A673 (cell line): ENCODE results near the gene C16orf82. TPM values are rescaled to one million over a fixed set of nuclear protein-coding genes. Genes with fewer than 3 reads are reported as not detected.

Experiments
- BruUV-seq: library from RNA; stranded (reverse); fragments of 400-500 nt; replicated peaks from 2 replicates; lab custom pipeline; 2021; lab: Mats Ljungman, UMichigan
- CTCF ChIA-PET: fragments of 300-600 bp; sonication (Branson Sonifier 250); formaldehyde crosslinking; loops from one replicate; lab custom pipeline; 2022; ENCODE audit warnings: antibody characterized with exemption; lab: Charles Lee
- POLR2A ChIA-PET: fragments of 300-600 bp; sonication (Branson Sonifier 250); formaldehyde crosslinking; loops from one replicate; lab custom pipeline; 2022; ENCODE audit warnings: antibody characterized with exemption; ENCODE audit not compliant: low non-redundant PET; lab: Charles Lee
- DNase-seq: peaks from one replicate; pipeline ENCODE4 v3.0.0-alpha.2; 2015; ENCODE audit warnings: low spot score
- H3K27ac ChIP-seq: fragments of 200-600 bp; sonication (generic); 2 replicates; pipeline ENCODE4 v1.5.1; 2016; ENCODE audit warnings: mixed run types, low read depth, mild to moderate bottlenecking, mixed read lengths, antibody characterized with exemption, low read length; ENCODE audit not compliant: poor library complexity, severe bottlenecking
- H3K27me3 ChIP-seq: fragments of 200-600 bp; sonication (generic); replicated peaks from 2 replicates; pipeline ENCODE4 v1.6.1; 2017; ENCODE audit warnings: mixed run types, low read depth, mild to moderate bottlenecking, mixed read lengths, antibody characterized with exemption, low read length; ENCODE audit not compliant: insufficient read depth, poor library complexity
- H3K36me3 ChIP-seq: fragments of 200-600 bp; sonication (generic); 2 replicates; pipeline ENCODE4 v1.6.1; 2016; ENCODE audit warnings: mixed run types, mild to moderate bottlenecking, mixed read lengths, antibody characterized with exemption, low read length; ENCODE audit not compliant: insufficient read depth, poor library complexity, severe bottlenecking
- H3K4me1 ChIP-seq: fragments of 200-600 bp; sonication (generic); 2 replicates; pipeline ENCODE4 v1.6.1; 2017; ENCODE audit warnings: mixed run types, mild to moderate bottlenecking, mixed read lengths, antibody characterized with exemption, low read length; ENCODE audit not compliant: insufficient read depth, poor library complexity, severe bottlenecking
- H3K4me3 ChIP-seq: fragments of 200-600 bp; sonication (generic); 2 replicates; pipeline ENCODE4 v1.5.1; 2016; ENCODE audit warnings: low read depth, mixed run types, mild to moderate bottlenecking, mixed read lengths, low read length; ENCODE audit not compliant: poor library complexity, severe bottlenecking
- H3K9me3 ChIP-seq: fragments of 200-600 bp; sonication (generic); 2 replicates; pipeline ENCODE4 v1.6.1; 2016; ENCODE audit warnings: mixed run types, low read depth, mild to moderate bottlenecking, mixed read lengths, antibody characterized with exemption, low read length; ENCODE audit not compliant: poor library complexity, severe bottlenecking
- CTCF ChIP-seq: fragments of 300-800, 200-600 bp; sonication (generic); conservative IDR thresholded peaks from 2 replicates; pipeline ENCODE4 v1.5.1; 2017; ENCODE audit warnings: low read depth, mild to moderate bottlenecking, antibody characterized with exemption, low read length, moderate library complexity, mixed read lengths
- EZH2 ChIP-seq: fragments of 200-600 bp; sonication (generic); IDR thresholded peaks from 2 replicates; pipeline ENCODE4 v1.6.1; 2017; ENCODE audit warnings: borderline replicate concordance, low read depth, mild to moderate bottlenecking, mixed read lengths, antibody characterized with exemption, low read length; ENCODE audit not compliant: poor library complexity, severe bottlenecking
- intact Hi-C: fragments of 100-400 bp; cut with micrococcal nuclease; formaldehyde crosslinking; loops from one replicate; pipeline ENCODE4 v1.10.0; 2022; ENCODE audit not compliant: unreplicated experiment
- total RNA-seq: library from RNA; stranded (reverse); gene quantifications from 2 replicates; pipeline ENCODE4 v1.2.3, GENCODE V29; 2021

Gene C16orf82
- total RNA-seq, 1 experiment from 2014 or later, result not detected

- CTCF ChIA-PET, result no interaction called here
Observed at GRCh38 chr16:27046958-27047518, 19.7 kb upstream of the C16orf82 start.

GRCh38 chr16:27048316-27048715 lies 18.4 kb upstream of the C16orf82 start:
- H3K4me1 ChIP-seq, result no peaks in the 10 kb centered on the region
- TF ChIP-seq CTCF (no peak), EZH2 (no peak)
- no peak for DNase-seq
- no peaks in the 10 kb centered on the region for H3K9me3 ChIP-seq
- H3K4me3 ChIP-seq, result no peak overlapping the region
- H3K36me3 ChIP-seq, result no peaks in the 10 kb centered on the region
- intact Hi-C loops, result no loop called here
- peaks cover 28% of the 10 kb centered on the region for H3K27me3 ChIP-seq
- H3K27ac ChIP-seq, result no peak overlapping the region
- no TSS peak for BruUV-seq
- POLR2A ChIA-PET, result no interaction called here
- CTCF ChIA-PET, result no interaction called here

More at GRCh38 chr16:27046958-27047518, 19.7 kb upstream of the C16orf82 start:
- no peak overlapping the region for H3K27ac ChIP-seq
- peaks cover 26% of the 10 kb centered on the region for H3K27me3 ChIP-seq
- no peaks in the 10 kb centered on the region for H3K36me3 ChIP-seq
- no peak for TF ChIP-seq CTCF
- no peak for TF ChIP-seq EZH2
- BruUV-seq, result no TSS peak
- no peaks in the 10 kb centered on the region for H3K9me3 ChIP-seq
- POLR2A ChIA-PET, result no interaction called here
- intact Hi-C loops, result no loop called here
- no peak overlapping the region for H3K4me3 ChIP-seq
- H3K4me1 ChIP-seq, result no peaks in the 10 kb centered on the region
- no peak for DNase-seq

- Histone ChIP-seq H3K4me3 (no peak overlapping the region), H3K4me1 (no peaks in the 10 kb centered on the region), H3K36me3 (no peaks in the 10 kb centered on the region), H3K9me3 (no peaks in the 10 kb centered on the region), H3K27ac (no peak overlapping the region), H3K27me3 (peaks cover 28% of the 10 kb centered on the region)
- ChIA-PET CTCF (no interaction called here), POLR2A (no interaction called here)
- intact Hi-C loops, result no loop called here
- no TSS peak for BruUV-seq
- no peak for DNase-seq
- TF ChIP-seq EZH2 (no peak), CTCF (no peak)
Observed at GRCh38 chr16:27049117-27049516, 17.6 kb upstream of the C16orf82 start.
